DOHH2 (cell line): ENCODE measurements around the gene LITAF.

Experiments
- H3F3A ChIP-seq: fragments of 200-600 bp; sonication (generic), shearing (Covaris generic); 2 replicates; pipeline ENCODE4 v1.6.0; 2016; ENCODE audit warnings: antibody characterized with exemption, mild to moderate bottlenecking; ENCODE audit not compliant: control insufficient read depth, insufficient read depth
- H3K27ac ChIP-seq: fragments of 200-600 bp; sonication (generic); 2 replicates; pipeline ENCODE4 v1.5.1; 2014; ENCODE audit warnings: low read depth, mild to moderate bottlenecking, low read length, moderate library complexity
- H3K27me3 ChIP-seq: fragments of 200-600 bp; sonication (generic); 2 replicates; pipeline ENCODE4 v1.6.1; 2014; ENCODE audit warnings: mild to moderate bottlenecking, low read length, mixed read lengths; ENCODE audit not compliant: control insufficient read depth
- H3K36me3 ChIP-seq: fragments of 200-600 bp; sonication (generic); 2 replicates; pipeline ENCODE4 v1.6.1; 2014; ENCODE audit warnings: mild to moderate bottlenecking, low read length, moderate library complexity, mixed read lengths; ENCODE audit not compliant: control insufficient read depth
- H3K4me1 ChIP-seq: fragments of 200-600 bp; sonication (generic); 2 replicates; pipeline ENCODE4 v1.6.1; 2014; ENCODE audit warnings: mild to moderate bottlenecking, low read length, mixed read lengths; ENCODE audit not compliant: control insufficient read depth
- H3K4me2 ChIP-seq: fragments of 200-600 bp; sonication (generic); 2 replicates; pipeline ENCODE4 v1.6.0; 2014; ENCODE audit warnings: mild to moderate bottlenecking, low read length, moderate library complexity
- H3K4me3 ChIP-seq: fragments of 200-600 bp; sonication (generic); 2 replicates; pipeline ENCODE4 v1.5.1; 2014; ENCODE audit warnings: mild to moderate bottlenecking, low read length, mixed read lengths
- H3K79me2 ChIP-seq: fragments of 200-600 bp; sonication (generic); 2 replicates; pipeline ENCODE4 v1.6.1; 2014; ENCODE audit warnings: mild to moderate bottlenecking, low read length, mixed read lengths; ENCODE audit not compliant: control insufficient read depth
- H3K9me2 ChIP-seq: fragments of 200-600 bp; sonication (generic); replicated peaks from 2 replicates; pipeline ENCODE4 v1.6.1; 2014; ENCODE audit warnings: mild to moderate bottlenecking, low read length, mixed read lengths; ENCODE audit not compliant: control insufficient read depth
- H3K9me3 ChIP-seq: fragments of 200-600 bp; sonication (generic); 2 replicates; pipeline ENCODE4 v1.6.1; 2014; ENCODE audit warnings: antibody characterized with exemption, low read length, mixed read lengths; ENCODE audit not compliant: control insufficient read depth, insufficient read depth
- H4K20me1 ChIP-seq: fragments of 200-600 bp; sonication (generic); 2 replicates; pipeline ENCODE4 v1.6.0; 2014; ENCODE audit warnings: low read depth, mild to moderate bottlenecking, antibody characterized with exemption, low read length, moderate library complexity; ENCODE audit not compliant: control insufficient read depth, insufficient read depth
- EZH2phosphoT487 ChIP-seq: fragments of 200-600 bp; sonication (generic); IDR thresholded peaks from 2 replicates; pipeline ENCODE4 v1.6.1; 2017; ENCODE audit warnings: borderline replicate concordance, mild to moderate bottlenecking, antibody characterized with exemption, low read length, moderate library complexity, mixed read lengths
- TF ChIP-seq, protein P1 (sequence below): fragments of 200-600 bp; sonication (generic); IDR thresholded peaks from one replicate; pipeline ENCODE4 v1.5.1; 2014; ENCODE audit warnings: antibody characterized with exemption, mild to moderate bottlenecking, low read depth, low read length; ENCODE audit not compliant: poor library complexity, severe bottlenecking

Gene LITAF

DNA sequence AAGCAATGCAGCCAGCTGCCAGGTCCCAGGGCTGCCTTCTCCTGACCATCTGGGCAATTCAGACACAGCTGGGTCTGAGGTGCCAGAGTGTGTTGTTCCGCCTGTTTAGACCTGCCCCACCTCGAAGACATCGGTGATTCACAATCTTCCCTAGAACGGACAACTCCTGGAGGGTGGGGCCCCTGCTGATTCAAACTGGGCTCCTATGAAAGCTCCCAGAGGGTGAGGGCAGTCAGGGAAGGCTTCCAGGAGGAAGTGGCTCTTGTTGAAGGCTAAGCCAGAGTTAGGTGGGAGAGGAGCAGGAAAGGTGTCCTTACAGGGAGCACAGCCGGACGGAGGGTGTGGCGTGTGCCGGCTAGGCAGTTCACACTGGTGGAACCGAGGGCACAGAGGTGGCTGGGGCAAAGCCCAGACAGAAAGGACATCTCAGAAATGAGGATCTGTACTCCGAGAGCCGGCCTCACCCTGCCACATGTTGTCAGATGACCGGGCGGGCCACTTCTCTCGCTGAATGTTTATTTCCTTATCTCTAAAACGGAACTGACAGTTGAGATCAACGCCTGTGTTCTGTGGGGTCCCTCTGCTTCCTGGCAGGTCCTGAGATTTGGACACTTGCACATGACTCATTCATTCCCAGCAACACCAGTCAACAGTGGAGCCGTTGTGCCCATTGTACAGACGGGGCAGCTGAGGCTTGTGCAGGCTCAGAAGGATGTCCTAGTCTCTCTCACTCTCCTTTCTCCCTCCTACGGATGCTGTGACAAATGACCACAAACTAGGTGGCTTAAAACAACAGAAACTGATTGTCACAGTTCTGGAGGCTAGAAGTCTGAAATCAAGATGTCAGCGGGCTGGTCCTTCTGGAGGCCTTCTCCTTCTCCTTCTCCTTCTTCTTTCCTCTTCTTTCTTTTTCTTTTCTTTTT is 26.9 kb upstream of the LITAF start:
- no peaks in the 10 kb centered on the region for H3K36me3 ChIP-seq
- TF ChIP-seq, protein P1, sequence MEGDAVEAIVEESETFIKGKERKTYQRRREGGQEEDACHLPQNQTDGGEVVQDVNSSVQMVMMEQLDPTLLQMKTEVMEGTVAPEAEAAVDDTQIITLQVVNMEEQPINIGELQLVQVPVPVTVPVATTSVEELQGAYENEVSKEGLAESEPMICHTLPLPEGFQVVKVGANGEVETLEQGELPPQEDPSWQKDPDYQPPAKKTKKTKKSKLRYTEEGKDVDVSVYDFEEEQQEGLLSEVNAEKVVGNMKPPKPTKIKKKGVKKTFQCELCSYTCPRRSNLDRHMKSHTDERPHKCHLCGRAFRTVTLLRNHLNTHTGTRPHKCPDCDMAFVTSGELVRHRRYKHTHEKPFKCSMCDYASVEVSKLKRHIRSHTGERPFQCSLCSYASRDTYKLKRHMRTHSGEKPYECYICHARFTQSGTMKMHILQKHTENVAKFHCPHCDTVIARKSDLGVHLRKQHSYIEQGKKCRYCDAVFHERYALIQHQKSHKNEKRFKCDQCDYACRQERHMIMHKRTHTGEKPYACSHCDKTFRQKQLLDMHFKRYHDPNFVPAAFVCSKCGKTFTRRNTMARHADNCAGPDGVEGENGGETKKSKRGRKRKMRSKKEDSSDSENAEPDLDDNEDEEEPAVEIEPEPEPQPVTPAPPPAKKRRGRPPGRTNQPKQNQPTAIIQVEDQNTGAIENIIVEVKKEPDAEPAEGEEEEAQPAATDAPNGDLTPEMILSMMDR = no peak
- TF ChIP-seq EZH2phosphoT487 = no peak
- H3K27me3 ChIP-seq = no peaks in the 10 kb centered on the region
- H3F3A ChIP-seq = peaks cover 10% of the 10 kb centered on the region
- H4K20me1 ChIP-seq = no peaks in the 10 kb centered on the region
- peak overlapping the region; percentile 49 for H3K4me2 ChIP-seq
- peak overlapping the region; percentile 20 for H3K27ac ChIP-seq
- H3K79me2 ChIP-seq = no peaks in the 10 kb centered on the region
- H3K9me2 ChIP-seq = no peaks in the 10 kb centered on the region
- H3K4me1 ChIP-seq = peaks cover 79% of the 10 kb centered on the region
- peak overlapping the region; percentile 28 for H3K4me3 ChIP-seq
- no peaks in the 10 kb centered on the region for H3K9me3 ChIP-seq

- Histone ChIP-seq H3K4me3 (no peak overlapping the region), H3K4me2 (peak overlapping the region; percentile 49), H3K9me2 (no peaks in the 10 kb centered on the region), H3K9me3 (no peaks in the 10 kb centered on the region), H3K27me3 (no peaks in the 10 kb centered on the region), H3K36me3 (no peaks in the 10 kb centered on the region), H3K27ac (peak overlapping the region; percentile 22; the same call in 1 of the 2 replicates), H3K79me2 (no peaks in the 10 kb centered on the region), H3K4me1 (peaks cover 69% of the 10 kb centered on the region), H4K20me1 (no peaks in the 10 kb centered on the region), H3F3A (peaks cover 5% of the 10 kb centered on the region)
- TF ChIP-seq, protein P1 = no peak
- no peak for TF ChIP-seq EZH2phosphoT487
Measured at GRCh38 chr16:11612665-11613025, 25.9 kb upstream of the LITAF start.

- peak overlapping the region; percentile 14; the same call in 1 of the 2 replicates for H3K4me3 ChIP-seq
- no peaks in the 10 kb centered on the region for H3K27me3 ChIP-seq
- no peaks in the 10 kb centered on the region for H3K79me2 ChIP-seq
- H4K20me1 ChIP-seq = no peaks in the 10 kb centered on the region
- no peak for TF ChIP-seq EZH2phosphoT487
- TF ChIP-seq, protein P1 = no peak
- H3K4me2 ChIP-seq = peak overlapping the region; percentile 49
- H3K9me3 ChIP-seq = no peaks in the 10 kb centered on the region
- peaks cover 69% of the 10 kb centered on the region for H3K4me1 ChIP-seq
- peaks cover 5% of the 10 kb centered on the region for H3F3A ChIP-seq
- H3K9me2 ChIP-seq = no peaks in the 10 kb centered on the region
- peak overlapping the region; percentile 22; the same call in 1 of the 2 replicates for H3K27ac ChIP-seq
- H3K36me3 ChIP-seq = no peaks in the 10 kb centered on the region
Measured at GRCh38 chr16:11611871-11612664, 25.3 kb upstream of the LITAF start.
